Mucosa of descending colon (tissue), 3 donors: ENCODE measurements around the gene ARNT2. TPM values are rescaled to one million over a fixed set of nuclear protein-coding genes. Genes with fewer than 3 reads are reported as not detected.

Source experiments
- ATAC-seq: fragments of 200-7000 bp; cut with Tn5 transposase; one replicate; pipeline ENCODE4 v1.9.1; 2020; ENCODE audit warnings: mild to moderate bottlenecking, moderate library complexity
- DNase-seq, 3 donors: peaks; one replicate each; pipeline ENCODE4 v3.0.0-alpha.2; 2020
- H3K36me3 ChIP-seq: fragments of 200-600 bp; one replicate; pipeline ENCODE4 v1.8.0; 2021; ENCODE audit warnings: low read depth, mild to moderate bottlenecking
- H3K4me1 ChIP-seq: fragments of 200-600 bp; one replicate; pipeline ENCODE4 v1.8.0; 2021; ENCODE audit warnings: low read depth, mild to moderate bottlenecking
- H3K4me3 ChIP-seq: fragments of 200-600 bp; one replicate; pipeline ENCODE4 v1.8.0; 2021; ENCODE audit warnings: mild to moderate bottlenecking
- H3K9me3 ChIP-seq: fragments of 200-600 bp; one replicate; pipeline ENCODE4 v1.8.0; 2021; ENCODE audit warnings: mild to moderate bottlenecking
- intact Hi-C, 2 donors: fragments of 100-400 bp; cut with DNase I in 1 of 2; cut with micrococcal nuclease in 1 of 2; formaldehyde crosslinking; loops; one replicate each; pipeline versions ENCODE4 v1.11.0 to v1.11.1; 2022; cut with DNase I, micrococcal nuclease
- total RNA-seq, 3 donors: library from RNA; stranded (reverse); fragmentation: NEBNext Ultra II Directional in 2 of 3; extraction: Animal tissue kit (Norgen Biotek cat#: 25700) in 2 of 3; gene quantifications; one replicate each; pipeline versions ENCODE4 v1.2.1 to v1.2.4, GENCODE V29; 2021 to 2023
- TF ChIP-seq, protein P1 (sequence below): fragments of 200-600 bp; IDR thresholded peaks from one replicate; pipeline ENCODE4 v1.8.0; 2022; ENCODE audit warnings: antibody characterized with exemption, mild to moderate bottlenecking
- donor health status: DM: no; HTN: no; CAD: no; lungs with moderate emphysema.
- donor health status: DM: no; HTN: no; CAD: no.
- donor health status: DM: no; HTN: yes; CAD: no.

The ARNT2 gene
- total RNA-seq, 3 donors from 2014 or later = 2.8 to 11.1 (median 3.2) TPM

DNA sequence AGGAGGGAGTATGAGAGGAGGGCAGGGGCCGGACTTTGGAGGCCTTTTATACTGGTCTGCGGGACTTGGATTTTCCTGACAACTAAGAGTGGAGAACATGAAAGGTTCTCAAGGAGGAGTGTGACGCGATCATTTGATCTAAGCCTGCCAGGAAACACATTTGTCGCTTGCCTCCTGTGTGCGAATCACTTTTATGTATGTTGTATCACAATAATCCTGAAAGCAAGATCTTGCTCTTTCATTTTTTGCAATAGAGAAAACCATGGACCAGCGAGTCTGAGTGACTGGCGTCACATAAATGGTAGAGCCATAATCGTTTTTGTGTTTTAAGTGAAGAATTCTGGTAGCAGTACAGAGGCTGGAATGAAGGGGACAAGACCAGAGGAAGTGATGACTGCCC, 100.7 kb downstream of the ARNT2 start:
- no peaks in the 10 kb centered on the region for H3K9me3 ChIP-seq
- TF ChIP-seq, protein P1, sequence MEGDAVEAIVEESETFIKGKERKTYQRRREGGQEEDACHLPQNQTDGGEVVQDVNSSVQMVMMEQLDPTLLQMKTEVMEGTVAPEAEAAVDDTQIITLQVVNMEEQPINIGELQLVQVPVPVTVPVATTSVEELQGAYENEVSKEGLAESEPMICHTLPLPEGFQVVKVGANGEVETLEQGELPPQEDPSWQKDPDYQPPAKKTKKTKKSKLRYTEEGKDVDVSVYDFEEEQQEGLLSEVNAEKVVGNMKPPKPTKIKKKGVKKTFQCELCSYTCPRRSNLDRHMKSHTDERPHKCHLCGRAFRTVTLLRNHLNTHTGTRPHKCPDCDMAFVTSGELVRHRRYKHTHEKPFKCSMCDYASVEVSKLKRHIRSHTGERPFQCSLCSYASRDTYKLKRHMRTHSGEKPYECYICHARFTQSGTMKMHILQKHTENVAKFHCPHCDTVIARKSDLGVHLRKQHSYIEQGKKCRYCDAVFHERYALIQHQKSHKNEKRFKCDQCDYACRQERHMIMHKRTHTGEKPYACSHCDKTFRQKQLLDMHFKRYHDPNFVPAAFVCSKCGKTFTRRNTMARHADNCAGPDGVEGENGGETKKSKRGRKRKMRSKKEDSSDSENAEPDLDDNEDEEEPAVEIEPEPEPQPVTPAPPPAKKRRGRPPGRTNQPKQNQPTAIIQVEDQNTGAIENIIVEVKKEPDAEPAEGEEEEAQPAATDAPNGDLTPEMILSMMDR = no peak
- intact Hi-C loops = no loop called here
- no peak for DNase-seq
- no peak for ATAC-seq
- H3K4me1 ChIP-seq = no peaks in the 10 kb centered on the region
- H3K4me3 ChIP-seq = no peak overlapping the region
- no peaks in the 10 kb centered on the region for H3K36me3 ChIP-seq

DNA sequence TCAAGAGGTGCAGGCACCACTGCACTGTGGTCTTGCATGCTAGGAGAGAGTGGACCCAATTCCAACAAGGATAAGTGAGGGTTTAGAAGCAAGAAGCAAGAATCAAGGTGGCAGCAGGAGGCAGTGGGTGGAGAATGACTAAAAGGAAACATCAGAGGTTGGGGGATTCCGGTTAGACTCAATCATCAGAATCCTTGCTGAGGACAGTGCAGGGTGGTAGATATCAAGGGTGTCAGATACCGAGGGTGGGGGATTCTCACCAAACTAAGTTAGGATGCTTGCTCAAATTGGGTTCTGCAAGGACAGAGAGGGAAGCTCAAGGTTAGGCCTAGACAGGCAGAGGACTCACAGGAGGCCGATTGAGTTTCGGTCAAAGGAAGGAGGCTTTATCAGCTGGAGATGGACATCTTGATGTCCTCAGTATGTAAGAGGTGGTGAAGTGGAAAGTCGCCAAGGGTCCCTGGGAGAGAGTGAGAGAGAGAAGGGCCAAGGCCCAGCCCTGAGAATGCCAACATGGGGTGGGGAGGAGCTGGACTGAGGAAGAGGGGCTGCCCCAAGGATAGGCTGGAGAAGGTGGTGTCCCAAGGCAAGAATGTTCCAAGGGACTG, 102.2 kb downstream of the ARNT2 start:
- intact Hi-C loops = no loop called here
- DNase-seq (no peak), ATAC-seq (no peak)
- no peak overlapping the region for H3K4me3 ChIP-seq
- H3K4me1 ChIP-seq = no peaks in the 10 kb centered on the region
- TF ChIP-seq, protein P1 = no peak
- no peaks in the 10 kb centered on the region for H3K36me3 ChIP-seq
- no peaks in the 10 kb centered on the region for H3K9me3 ChIP-seq

DNA sequence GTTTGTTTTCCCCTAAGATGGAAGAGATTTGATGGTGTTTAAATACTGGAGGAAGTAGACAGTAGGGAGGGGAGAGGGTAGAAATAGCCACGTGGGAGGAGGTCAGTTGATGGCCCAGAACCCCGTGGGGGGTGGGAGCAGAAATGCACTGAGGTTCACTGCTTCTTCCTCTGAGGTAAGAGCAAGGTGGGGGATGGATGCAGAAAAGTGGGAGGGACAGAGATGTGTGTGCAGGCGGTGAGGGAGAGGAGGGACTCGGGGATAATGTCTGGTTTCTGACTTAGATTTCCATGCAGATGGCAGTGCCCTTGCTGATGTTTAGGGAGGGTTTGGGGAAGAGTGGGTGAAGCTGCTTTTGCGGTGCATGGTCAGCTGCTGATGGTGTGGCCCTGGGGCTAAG, 102.9 kb downstream of the ARNT2 start:
- ATAC-seq (no peak), DNase-seq (no peak)
- H3K4me3 ChIP-seq = no peak overlapping the region
- intact Hi-C loops = no loop called here
- no peaks in the 10 kb centered on the region for H3K9me3 ChIP-seq
- H3K36me3 ChIP-seq = no peaks in the 10 kb centered on the region
- TF ChIP-seq, protein P1 = no peak
- no peaks in the 10 kb centered on the region for H3K4me1 ChIP-seq

DNA sequence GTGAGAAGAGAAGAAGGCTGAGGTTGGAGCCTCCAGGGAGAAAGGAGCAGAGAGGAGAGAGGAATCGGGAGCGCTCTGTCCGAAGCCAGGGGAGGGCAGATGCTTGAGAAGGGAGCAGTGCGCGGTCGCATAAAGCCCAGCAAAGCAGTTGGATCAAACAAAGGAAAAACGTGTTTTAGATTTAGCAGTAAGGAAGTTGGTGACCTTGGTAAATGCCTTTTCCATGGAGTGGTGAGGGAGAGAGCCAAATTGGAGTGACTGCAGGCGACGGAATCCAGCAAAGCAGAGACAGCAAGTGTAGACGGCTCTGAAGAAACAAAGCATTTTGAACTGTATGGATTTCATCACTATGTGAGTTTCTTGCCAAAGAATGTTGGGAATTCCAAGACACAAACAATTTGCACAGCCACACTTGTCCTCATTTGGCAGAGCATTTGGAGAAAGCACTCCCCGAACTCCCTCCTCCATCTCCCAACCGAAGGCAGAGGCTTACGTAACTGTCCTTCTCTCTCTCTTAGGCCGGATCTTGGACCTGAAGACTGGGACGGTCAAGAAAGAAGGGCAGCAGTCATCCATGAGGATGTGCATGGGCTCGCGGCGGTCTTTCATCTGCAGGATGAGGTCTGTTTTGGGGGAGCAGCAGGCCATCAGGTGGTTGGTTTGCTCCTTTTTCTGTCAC, 103.6 kb downstream of the ARNT2 start:
- intact Hi-C loops = no loop called here
- TF ChIP-seq, protein P1 = no peak
- Histone ChIP-seq H3K9me3 (no peaks in the 10 kb centered on the region), H3K4me3 (no peak overlapping the region), H3K4me1 (no peaks in the 10 kb centered on the region), H3K36me3 (no peaks in the 10 kb centered on the region)
- DNase-seq = no peak
- no peak for ATAC-seq

DNA sequence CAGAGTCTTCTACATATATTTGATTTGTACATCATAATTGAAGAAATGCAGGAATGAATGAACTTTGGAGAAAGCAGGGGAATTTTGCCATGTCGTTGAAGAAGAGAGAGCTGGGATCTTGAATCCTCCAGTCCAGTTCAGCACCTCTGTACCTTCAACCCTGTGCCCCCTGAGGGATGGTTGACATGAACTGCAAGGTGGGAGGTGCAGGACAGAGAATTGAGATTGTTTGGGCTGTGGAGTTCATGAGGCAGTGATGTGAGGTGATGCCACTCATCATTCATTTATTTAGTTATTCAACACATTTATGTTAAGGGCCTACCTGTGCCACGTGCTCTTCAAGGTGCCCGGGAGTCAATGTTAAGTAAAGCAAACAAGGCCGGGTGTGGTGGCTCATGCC, 104.6 kb downstream of the ARNT2 start:
- DNase-seq = no peak
- ATAC-seq = no peak
- Histone ChIP-seq H3K4me3 (no peak overlapping the region), H3K9me3 (no peaks in the 10 kb centered on the region), H3K36me3 (no peaks in the 10 kb centered on the region), H3K4me1 (no peaks in the 10 kb centered on the region)
- intact Hi-C loops = no loop called here
- TF ChIP-seq, protein P1 = no peak
